NCI-H82 (cell line): ENCODE data around the gene MCC.

Experiments used
- DNase-seq: peaks from one replicate; lab custom pipeline; 2025; lab: John Stamatoyannopoulos, UW

MCC gene

DNA sequence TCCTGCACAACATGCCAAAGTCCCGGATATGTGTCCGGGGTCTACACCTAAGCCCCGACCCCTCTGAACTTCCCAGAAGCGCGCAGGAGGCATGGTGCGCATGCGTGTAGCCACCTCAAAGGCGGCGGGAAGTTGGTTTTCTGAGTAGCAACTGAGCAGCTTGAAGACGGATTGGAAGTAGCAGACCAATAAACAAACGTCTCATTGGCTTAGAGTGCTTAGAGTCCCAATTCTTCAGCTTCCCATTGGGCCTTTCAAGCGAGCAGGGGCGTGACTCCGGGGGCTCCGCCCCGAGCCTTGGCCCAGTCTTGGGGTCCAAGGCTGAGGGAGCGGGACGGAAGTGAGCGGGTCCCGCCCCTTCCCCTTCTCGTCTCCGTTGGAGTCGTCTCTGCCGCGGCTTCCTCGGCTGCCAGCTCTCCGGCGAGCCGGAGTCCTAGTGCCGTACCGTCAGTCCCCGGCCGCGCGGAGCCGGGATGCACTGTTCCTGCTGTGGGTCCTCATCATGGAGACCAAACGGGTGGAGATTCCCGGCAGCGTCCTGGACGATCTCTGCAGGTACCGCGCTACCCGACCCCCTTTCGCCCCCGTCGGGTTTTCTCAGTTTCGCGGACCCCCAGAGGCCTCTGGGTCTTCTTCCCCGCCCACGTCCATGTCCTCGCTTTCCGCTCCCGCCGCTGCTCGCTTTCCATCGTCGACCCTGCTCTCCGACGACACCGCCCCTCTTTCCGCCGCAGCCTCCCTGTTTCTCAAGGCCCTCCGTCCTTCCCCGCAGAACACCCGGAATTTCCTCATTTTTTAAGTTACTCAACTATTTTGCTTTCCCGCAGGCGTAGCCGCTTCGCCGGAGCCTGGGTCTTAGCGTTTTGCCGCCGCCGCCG, 511.6 kb downstream of the MCC start, which contains the start of gene DCP2:
Gene DCP2, plus strand, starts transcription at position 367 of the 878 bp plus-strand sequence. Its CDS starts 136 bp downstream, at position 503.
- peak; percentile 99 for DNase-seq

DNA sequence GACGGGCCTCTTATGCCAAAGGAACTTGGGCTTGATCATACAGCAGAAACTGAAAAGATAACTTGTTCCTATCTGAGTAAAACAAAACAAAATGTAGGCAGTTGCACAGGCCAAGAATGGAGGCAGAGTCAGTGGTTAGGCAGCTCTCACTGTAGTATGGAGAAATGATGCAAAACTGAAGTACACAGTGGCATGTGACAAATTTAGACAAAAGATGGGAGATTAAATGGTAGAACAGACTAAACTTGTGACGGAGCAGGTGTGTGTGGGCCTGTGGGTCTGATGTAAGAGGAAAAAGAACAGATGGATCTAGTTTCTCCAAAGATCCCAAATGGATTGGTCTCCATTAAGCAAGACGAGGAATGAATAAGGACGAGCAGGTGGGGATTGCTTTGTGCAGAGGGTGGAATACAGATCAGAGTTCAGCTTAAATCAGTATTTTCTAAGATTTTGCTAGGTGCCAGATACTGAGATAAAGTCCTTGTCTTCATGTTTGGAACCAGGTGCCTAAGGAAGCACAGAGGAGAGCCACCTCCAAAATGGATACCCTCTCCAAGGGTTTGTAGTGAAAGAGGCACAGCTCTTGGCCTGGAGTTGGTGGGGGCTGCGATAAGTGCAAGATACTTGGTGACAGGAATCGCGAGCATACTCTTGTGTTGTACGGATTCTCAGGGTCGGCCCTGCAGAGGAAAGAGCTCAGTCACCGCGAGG, 512.4 kb downstream of the MCC start:
- DNase-seq = no peak

DNA sequence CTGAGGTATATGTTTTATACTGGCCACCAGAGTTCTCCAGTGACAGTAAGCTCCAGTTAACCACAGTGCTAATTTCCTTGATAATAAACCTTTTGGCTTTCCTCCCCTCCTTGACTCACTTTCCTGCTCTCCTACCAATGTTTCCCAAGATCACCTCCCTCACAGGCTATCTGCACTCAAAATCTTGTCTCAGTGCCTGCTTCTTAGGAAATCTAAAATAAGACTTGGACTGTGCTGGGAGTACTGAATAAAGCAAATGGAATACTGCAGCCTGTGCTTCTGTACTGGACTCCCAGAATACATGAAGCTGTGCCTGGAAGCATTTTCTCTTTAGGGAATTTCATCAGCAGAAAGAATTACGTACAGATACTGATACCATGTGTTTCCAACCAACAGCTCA, 513.4 kb downstream of the MCC start:
- no peak for DNase-seq

DNA sequence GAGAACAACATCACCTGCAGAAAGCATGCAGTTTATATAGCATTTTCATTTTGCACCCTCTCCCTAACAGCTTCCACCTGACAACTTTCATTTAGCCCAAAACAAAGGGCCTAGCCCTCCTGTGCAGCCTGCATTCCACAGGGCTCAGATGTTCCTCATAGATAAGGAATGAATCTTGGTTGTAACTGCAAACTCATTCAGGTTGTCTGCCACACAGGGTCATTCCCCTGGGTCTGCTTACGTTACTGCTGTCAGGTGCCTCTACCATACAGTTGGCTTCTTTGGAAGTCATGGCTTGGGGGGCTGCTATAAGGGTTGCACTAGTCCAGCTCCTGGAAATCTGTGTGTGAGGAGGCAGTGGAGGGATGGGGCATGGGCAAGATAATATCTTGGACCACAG, 514.3 kb downstream of the MCC start:
- DNase-seq = no peak

DNA sequence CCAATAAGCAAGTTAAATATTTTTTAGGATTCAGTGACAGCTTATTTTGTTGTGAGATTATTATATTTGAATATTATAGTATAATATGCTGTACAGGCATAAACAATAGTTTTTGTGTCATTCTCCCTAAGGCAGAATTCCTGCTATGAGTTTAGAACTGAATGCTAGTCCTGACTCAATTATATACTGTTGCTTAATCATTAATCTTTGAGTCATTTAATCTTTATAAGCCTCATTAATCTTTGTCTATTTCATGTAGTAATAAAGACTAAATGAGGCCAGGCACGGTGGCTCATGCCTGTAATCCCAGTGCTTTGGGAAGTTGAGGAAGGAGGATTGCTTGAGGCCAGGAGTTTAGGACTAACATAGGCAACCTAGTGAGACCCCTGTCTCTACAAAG, 515.2 kb downstream of the MCC start:
- DNase-seq = no peak
